AG10803 (cell line): Measurements from ENCODE around the gene TMED10.

Source experiments
- DNase-seq: peaks from one replicate; pipeline ENCODE4 v3.0.0; 2010; ENCODE audit warnings: low read depth
- H3K4me3 ChIP-seq: 2 replicates; pipeline ENCODE4 v1.5.1; 2011; ENCODE audit warnings: mild to moderate bottlenecking, low read length, control low read depth
- TF ChIP-seq, protein P1 (sequence below): conservative IDR thresholded peaks from 2 replicates; pipeline ENCODE4 v1.5.1; 2011; ENCODE audit warnings: mild to moderate bottlenecking, low read length, control low read depth, inconsistent platforms

The TMED10 gene

GRCh38 chr14:75142494-75142893 lies 33.9 kb downstream of the TMED10 start:
- no peak for DNase-seq
- TF ChIP-seq, protein P1, sequence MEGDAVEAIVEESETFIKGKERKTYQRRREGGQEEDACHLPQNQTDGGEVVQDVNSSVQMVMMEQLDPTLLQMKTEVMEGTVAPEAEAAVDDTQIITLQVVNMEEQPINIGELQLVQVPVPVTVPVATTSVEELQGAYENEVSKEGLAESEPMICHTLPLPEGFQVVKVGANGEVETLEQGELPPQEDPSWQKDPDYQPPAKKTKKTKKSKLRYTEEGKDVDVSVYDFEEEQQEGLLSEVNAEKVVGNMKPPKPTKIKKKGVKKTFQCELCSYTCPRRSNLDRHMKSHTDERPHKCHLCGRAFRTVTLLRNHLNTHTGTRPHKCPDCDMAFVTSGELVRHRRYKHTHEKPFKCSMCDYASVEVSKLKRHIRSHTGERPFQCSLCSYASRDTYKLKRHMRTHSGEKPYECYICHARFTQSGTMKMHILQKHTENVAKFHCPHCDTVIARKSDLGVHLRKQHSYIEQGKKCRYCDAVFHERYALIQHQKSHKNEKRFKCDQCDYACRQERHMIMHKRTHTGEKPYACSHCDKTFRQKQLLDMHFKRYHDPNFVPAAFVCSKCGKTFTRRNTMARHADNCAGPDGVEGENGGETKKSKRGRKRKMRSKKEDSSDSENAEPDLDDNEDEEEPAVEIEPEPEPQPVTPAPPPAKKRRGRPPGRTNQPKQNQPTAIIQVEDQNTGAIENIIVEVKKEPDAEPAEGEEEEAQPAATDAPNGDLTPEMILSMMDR, result no peak
- no peak overlapping the region for H3K4me3 ChIP-seq

DNA sequence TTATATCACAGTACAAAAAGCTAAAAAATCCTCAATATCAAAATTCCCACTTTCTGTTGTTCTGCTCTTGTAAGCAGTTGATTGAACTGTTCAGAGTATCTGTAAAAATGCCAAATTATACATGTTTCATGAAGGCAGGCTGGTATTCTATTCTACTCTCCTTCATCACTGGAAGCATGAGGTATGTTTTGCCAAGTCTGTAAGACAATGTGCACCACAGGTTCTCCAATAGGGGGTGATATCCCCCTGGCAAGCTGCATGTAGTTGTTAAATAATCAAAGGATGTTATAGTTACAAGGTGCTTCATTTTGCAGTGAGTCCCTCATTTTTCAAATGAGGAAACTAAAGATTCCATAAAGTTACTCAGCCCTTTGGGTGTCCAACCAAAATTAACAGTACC lies 34.4 kb downstream of the TMED10 start:
- TF ChIP-seq, protein P1, result peak; percentile 57
- no peak overlapping the region for H3K4me3 ChIP-seq
- peak; percentile 53 for DNase-seq

DNA sequence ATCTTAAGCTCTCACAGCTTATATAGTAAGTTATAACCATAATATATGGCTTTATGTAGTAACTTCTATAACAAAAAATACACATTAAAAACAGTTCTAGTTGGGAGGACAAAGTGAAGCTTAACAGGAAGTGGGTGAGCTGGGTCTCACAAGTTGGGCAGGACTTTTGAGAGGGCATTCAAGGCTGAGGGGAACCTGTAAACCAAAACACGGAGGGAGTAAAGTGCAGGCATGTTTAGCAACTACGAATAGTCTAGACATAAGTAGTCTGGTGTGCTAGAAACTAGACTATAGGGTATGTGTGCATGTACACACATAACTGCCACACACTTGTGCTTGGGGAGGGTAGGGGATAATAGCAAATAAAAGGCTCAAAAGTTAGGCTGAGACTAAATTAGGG lies 35.4 kb downstream of the TMED10 start:
- TF ChIP-seq, protein P1, result no peak
- no peak for DNase-seq
- H3K4me3 ChIP-seq, result no peak overlapping the region

DNA sequence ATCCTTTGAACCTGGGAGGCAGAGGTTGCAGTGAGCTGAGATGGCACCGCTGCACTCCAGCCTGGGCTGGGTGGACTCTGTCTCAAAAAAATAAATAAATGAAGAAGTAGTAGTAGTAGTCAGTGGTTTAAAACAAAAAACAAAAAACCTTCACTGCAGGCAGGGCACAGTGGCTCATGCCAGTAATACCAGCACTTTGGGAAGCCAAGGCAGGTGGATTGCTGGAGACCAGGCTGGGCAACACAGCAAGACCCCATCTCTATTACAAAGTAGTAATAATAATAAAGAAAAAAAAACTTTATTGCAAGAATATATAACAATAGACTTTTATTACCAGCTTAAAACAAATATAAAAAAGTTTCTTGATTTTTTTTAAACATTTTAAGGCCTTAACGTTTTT lies 35.8 kb downstream of the TMED10 start:
- TF ChIP-seq, protein P1, result no peak
- no peak for DNase-seq
- H3K4me3 ChIP-seq, result no peak overlapping the region

DNA sequence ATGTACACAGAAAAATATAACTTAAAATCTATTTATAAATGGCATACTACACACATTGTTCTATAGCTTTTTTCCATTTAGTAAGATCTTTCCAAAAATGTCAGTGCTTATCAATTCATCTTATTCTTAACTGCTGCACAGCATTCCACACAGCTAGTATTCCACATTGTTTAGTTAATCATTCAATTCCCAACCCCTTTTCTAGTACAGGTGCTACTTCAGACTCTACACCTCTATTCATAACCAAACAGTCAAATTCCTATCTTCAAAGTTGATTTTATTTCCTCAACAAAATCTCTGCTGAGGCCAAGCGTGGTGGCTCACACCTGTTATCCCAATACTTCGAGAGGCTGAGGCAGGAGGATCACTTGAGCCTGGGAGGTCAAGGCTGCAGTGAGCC lies 37.2 kb downstream of the TMED10 start:
- no peak for DNase-seq
- H3K4me3 ChIP-seq, result no peak overlapping the region
- TF ChIP-seq, protein P1, result no peak

DNA sequence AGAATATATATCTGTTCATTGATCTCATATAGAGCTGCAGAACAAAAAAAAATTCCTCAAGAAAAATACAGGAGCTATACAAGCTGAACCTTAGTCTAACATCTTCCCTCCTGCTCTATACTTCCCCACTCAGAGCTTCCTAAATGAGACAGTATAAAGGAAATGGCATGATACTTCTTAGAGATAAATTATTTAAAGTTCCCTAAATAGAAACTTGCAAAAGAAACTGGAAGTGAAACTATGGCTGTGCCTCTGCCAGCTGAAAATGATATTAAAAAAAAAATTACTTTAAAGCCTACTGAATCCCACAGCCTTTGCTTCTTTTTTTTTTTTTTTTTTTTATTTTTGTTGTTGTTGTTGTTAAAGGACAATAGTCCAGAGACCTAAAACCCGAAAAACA lies 37.9 kb downstream of the TMED10 start:
- TF ChIP-seq, protein P1, result no peak
- no peak overlapping the region for H3K4me3 ChIP-seq
- no peak for DNase-seq

DNA sequence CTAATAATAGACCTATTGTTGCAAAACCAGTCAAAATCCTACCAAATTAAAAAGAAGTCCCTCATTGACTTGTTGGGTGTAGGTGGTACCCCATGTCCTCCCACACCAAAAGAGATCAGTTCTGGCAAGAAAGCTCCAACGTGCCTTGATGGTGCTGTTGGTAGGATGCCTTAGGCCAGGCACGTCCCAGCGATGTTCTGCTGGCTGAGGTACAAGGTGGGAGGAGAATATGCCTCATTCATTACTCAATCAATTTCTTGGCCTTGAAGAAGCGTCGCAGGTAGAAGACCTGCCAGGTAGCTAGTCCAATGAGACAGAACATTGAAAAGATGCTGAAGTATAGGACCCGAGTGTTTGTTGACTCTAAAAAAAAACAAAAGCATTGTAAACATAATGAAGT lies 41.8 kb downstream of the TMED10 start:
- TF ChIP-seq, protein P1, result no peak
- DNase-seq, result no peak
- H3K4me3 ChIP-seq, result no peak overlapping the region
